ENCODE measurements around the gene OR4D2. TPM values are rescaled to one million over a fixed set of nuclear protein-coding genes. Genes with fewer than 3 reads are reported as not detected.

Gene OR4D2
- total RNA-seq, 1 donor from 2014 or later = not detected

DNA sequence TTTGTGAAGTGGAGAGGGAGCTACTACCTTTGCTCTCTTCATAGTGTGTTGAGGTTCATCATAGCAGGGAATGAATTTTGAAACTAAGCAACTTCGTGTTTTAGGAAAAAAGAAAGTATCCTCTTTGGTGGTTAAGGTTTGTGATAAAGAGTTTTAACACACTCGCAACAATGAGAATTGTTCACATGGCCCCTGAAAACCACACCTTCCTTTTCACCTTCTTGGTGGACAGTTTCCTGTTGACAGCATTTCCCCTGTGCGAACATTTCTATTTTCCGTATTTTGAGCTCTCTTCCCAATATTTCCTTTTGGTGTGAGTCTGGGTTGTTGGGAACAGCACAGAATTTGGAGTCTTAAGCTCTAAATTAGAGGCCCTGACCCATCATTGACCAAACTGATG, 3.8 kb downstream of the OR4D2 start:
- intact Hi-C loops (cut with DNase I) = no loop called here
- DNase-seq (ENCODE audit: low spot score) = no peak

DNA sequence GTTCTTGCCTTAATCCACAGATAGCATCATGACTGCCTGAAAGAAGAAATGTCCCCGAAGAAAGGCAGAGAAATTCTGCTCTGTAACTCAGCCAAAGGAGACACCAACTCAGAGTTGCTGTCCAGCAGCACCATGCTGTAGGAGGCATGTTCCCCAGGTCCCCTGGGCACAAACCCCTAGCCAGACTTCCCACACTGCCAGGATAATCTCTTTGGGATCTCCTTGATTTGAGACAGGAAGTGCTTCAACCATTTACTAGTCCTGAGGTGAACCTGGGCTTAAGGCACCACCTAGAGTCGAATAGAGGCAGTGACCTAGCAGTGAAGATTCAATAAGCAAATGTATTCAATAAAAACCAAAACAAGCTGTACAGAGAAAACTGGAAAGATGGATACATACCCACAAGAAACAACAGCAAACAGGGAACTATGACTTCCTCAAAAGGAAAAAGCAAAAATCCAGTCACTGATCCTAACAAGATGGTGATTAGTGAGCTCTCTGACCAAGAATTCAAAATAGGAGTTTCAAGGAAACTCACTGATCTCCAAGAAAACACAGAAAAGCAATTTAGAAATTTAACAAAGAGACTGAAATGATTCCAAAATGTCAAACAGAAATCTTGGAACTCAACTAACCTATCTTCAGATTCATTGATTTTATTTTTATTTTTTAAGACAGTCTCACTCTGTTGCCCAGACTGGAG, 5.7 kb downstream of the OR4D2 start:
- intact Hi-C loops (cut with DNase I) = no loop called here
- DNase-seq (ENCODE audit: low spot score) = no peak

DNA sequence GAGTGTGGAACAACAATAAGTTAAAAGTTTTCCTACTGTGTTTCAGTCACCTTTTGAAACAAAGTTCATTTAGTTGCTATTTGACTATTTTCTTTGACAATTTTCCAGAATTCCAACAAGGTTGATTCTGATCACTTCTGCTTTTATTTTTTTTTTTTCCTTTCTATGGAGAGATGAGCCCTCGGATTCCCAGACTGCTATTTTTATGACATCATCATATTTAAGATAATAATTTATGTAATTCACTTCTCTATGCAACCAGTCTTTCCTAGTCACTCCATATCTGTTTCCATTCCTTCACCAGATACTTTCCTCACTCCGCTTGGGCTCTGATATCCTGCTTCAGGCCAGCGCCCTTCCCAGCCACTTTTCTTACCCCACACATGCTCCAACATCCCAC, 8.1 kb downstream of the OR4D2 start:
- intact Hi-C loops (cut with DNase I) = no loop called here

DNA sequence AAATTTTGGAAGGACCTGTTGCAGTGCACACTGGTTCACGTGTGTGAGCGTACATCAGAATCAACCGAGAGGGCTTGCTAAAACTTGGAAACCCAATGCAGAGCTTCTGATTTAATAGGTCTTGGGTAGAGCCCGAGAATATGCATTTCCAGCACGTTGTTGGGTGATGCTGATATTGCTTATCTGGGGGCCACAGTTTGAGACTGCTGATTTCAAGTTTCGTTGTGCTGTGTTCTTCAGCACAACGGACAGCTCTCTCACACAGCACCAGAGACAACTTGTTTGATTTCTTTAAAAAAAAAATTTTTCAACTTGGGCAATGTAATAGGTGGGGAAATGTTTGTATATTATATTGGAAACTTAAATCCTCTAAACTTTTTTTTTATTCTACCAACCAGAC, 9.4 kb downstream of the OR4D2 start:
- intact Hi-C loops (cut with DNase I) = no loop called here
- DNase-seq (ENCODE audit: low spot score) = no peak

More for the DNA sequence above, 8.1 kb downstream of the OR4D2 start:
- no peak for DNase-seq (ENCODE audit: low spot score)

DNA sequence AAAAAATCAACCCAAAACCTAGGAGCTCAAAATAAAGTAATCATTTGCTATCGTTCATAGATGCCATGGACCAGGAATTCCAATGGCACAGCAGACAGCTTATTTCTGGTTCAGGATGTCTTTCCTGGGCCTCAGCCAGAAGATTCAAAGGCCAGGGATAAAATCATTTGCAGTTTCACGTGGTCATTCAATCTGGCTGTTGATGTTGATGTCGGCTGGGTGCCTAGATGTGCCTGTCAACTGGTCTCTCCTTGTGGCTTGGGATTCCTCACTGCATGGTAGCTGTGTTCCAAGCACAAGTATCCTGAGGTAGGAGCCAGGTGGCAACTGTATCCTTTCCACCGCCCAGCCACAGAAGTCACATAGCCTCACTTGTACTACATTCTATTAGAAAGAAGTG, 15.0 kb downstream of the OR4D2 start:
- DNase-seq (ENCODE audit: low spot score) = no peak
- intact Hi-C loops (cut with DNase I) = no loop called here

DNA sequence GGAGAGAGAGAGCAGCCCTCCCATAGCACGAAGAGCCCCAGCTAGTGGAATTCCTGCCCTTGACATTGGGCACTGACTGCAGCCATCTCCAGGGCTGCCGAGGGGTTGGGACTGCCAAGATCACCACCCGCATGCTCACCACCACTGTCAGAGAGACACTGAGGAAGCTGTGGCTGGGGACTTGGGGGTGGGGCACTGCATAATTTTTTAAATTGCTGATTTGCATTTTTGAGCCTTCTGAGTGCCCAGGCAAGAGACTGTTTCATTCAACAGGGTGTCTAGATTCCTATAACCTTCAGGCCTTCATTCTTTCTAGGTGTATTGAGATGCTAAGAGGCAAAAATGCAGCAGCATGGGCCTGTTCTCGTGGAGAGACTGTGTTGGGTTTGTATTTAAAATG, 16.7 kb downstream of the OR4D2 start:
- DNase-seq (ENCODE audit: low spot score) = no peak
- intact Hi-C loops (cut with DNase I) = no loop called here

DNA sequence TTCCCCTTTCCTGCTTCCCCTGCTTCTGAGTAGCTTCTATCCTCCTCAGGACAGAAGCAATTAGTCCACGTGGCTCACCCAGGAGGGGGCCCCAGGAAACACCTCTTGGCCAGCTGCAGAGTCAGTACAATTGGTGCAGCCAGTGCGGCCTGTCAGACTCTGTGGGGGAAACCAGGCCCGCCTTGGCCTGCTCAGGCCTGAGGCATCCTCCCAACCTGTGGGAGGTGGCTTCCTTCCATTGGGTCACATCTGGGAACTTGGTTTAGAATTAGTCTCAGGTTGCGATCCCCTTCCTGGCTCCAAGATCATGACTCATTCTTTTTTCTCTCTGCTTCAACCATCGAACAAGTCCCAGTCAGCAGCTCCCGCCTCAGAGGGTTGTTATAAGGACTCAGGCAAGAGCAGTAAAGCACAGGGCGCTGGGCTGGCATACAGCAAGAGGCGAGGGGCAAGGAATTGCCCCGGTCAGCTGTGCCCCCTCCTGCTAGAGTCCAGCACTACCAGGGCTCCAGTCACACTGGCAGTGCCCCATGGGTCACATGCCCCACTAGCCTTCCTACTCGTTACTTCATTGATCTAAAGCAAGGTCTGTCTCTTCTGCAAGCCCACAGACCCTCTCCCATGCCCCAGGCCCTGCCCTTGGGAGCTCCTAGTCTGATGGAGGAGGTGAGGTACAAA, 17.7 kb downstream of the OR4D2 start:
- DNase-seq (ENCODE audit: low spot score) = no peak
- intact Hi-C loops (cut with DNase I) = no loop called here

DNA sequence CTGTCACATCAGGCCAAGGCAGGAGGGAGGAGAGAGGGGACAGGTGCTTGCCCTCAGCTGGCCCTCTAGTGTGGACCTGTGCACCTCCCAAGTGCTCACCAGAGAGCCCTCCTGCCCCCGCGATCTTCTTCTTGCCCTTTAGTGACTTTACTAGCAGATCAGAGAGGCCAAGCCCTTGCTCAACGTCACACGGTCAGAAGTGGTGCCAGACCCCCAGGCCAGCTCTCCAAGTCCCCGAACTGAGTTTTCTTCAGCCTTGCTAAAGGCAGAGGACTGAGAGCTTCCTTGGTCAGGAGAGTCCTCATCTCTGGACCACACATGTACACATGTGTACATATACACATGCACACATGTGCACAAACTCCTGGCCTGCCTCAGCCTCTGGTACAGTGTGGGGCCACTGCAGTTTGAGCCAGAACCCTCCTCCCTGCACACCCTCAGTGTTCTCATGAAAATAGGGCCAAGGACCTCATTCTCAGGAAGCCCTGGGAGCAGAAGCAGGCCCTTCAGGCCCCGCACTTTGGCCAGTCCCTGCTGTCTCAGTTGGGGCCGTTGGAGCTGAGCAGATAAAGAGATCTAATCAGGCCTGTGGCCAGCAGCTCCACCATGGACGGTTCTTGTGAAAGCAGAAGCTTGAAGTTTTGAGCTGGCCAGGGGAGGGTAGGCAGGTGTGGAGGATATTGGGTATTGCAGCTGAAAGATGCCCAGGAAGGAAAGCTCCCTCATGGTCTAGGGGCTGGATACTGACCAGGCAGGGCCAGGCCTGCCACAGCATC, 18.4 kb downstream of the OR4D2 start:
- intact Hi-C loops (cut with DNase I) = no loop called here
- no peak for DNase-seq (ENCODE audit: low spot score)

DNA sequence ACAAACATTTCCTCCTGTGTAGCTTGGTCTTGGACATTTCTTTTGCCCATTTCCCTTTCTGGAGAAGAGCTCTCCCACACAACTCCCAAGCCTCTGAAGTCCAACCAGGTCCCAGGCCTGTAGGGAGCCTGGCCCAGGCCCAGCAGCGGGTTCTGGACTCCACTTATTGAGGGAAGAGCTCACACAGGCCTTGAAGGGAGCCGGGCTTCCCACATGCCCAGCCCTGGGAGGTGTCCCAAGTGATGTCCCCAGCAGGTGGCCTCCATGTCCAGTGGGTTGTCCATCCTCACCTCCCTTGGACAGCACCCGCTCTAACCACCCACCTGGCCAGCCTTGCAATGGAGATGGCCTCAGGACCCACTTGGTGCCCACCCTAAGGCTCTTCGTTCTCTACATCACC, 19.8 kb downstream of the OR4D2 start:
- DNase-seq (ENCODE audit: low spot score) = no peak
- intact Hi-C loops (cut with DNase I) = no loop called here

DNA sequence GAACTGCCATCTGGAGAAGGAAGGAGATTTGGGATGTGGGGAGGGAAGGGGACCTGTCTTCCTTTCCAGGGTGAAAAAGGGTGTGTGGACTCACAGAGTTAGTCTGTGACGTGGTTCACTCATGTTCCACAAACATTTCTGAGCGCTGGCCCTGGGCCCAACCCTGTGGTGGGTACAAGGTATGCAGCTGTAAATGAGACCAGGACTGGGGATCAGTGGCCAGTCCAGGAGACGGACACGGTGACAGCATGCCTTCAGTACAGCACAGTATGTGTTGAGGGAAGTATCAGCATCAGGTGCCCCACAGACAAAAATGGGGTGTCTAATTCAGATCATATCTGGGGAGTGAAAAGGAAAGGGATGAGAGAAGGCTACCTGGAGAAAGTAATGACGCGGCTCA, 20.3 kb downstream of the OR4D2 start:
- intact Hi-C loops (cut with DNase I) = no loop called here
- DNase-seq (ENCODE audit: low spot score) = no peak

DNA sequence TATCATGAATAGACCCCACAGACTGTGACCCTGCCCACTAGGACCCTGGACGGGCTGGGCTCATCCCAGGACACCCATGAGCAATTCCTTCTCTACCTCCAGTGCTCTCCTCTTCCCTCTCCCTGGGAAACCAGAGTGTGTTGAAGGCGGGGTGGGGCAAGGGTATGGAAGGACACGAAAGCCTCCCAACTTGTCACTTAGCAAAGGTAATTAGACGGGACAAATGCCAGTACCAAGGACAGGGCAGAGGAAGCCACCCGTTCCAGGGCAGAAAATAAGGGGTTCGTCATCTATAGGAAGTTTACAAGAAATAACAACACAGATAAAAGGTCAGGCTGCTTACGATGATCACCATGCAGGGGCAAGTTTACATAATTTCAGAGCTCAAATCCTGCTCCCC, 20.9 kb downstream of the OR4D2 start:
- DNase-seq (ENCODE audit: low spot score) = no peak
- intact Hi-C loops (cut with DNase I) = no loop called here

DNA sequence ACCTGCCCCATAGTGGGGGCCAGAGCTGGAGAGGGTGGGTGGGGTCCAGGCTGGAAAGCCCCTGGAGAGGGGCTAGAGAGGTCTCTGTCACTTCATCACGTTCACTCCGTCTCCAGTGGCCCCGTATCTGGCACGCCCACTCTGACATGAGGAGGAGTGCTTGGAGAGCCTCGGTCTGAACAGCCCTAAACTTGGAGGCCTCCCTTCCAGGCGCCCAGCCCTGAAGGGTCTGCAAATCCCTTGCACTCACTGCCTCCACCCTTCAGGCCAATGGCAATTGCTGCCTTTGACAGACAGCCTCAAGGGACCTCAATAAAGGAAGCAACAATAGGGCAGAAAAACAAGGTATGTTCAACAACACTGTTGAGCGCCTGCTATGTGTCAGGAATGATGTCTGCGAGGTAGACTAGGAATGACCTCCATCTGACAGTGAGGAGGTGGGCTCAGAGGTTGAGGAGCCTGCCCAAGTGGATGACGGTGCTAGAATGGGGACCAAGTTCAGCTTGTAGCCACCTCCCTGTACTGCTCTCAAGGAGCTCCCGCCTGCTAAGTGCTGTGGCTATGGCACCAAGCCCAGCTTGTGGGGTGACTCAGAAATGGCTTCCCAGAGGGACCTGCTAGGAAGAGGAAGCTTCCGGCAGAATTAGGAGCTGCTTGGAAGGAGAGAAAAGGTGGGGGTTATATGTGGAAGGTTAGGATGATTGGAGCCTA, 22.8 kb downstream of the OR4D2 start:
- no peak for DNase-seq (ENCODE audit: low spot score)
- intact Hi-C loops (cut with DNase I) = no loop called here

DNA sequence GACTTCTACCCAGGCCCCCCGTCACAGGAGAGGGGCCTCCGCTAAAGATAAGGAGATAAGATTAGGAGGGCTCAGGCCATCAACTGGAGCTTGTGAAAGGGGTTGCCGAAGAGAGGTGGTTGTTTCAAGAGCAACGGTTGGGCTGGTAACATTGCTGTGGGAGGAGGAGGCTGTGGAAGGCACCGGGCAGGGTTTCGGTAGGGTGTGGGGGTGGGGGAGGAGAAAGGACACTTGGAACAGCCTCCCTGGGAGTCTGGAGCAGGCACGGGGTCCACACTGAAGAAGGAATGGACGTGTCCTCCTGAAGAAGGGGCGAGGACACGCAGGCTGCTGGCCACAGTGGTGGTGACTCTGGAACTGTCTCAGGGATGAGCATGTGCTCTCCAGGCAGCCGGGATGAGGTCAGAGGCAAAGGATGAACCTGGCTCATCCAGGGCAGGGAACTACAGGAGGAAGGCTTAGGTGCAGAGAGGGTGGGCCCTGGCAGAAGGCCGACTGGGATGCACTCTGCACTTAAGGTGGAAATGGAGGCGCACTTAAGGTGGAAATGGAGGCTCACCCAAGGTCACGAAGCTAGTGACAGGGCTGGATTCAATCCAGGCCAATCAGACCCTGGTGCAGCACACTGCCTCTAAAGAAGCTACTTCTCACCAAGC, 24.6 kb downstream of the OR4D2 start:
- no peak for DNase-seq (ENCODE audit: low spot score)
- intact Hi-C loops (cut with DNase I) = no loop called here

DNA sequence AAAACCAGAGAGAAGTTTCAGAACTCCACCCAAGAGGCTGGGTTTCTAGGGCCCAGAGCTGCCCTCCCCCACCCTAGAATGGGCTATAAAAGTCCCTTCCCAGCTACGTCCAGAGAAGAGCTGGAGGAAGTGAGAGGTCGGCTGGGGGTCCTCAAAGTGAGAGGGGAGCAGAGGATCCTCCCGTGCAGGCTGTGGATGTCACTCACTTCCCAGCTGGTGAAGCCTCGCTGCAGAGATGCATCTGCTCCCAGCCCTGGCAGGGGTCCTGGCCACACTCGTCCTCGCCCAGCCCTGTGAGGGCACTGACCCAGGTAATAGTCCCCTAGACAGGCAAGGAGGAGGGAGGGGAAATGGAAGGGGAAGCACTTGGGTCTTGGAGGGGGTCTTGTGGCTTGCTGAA, 25.8 kb downstream of the OR4D2 start, which contains the start of gene EPX:
Gene EPX (plus strand): TSS at position 115 of the 400 bp plus-strand sequence. CDS start 121 bp downstream, at position 236.
- DNase-seq (ENCODE audit: low spot score) = no peak
- intact Hi-C loops (cut with DNase I) = no loop called here

DNA sequence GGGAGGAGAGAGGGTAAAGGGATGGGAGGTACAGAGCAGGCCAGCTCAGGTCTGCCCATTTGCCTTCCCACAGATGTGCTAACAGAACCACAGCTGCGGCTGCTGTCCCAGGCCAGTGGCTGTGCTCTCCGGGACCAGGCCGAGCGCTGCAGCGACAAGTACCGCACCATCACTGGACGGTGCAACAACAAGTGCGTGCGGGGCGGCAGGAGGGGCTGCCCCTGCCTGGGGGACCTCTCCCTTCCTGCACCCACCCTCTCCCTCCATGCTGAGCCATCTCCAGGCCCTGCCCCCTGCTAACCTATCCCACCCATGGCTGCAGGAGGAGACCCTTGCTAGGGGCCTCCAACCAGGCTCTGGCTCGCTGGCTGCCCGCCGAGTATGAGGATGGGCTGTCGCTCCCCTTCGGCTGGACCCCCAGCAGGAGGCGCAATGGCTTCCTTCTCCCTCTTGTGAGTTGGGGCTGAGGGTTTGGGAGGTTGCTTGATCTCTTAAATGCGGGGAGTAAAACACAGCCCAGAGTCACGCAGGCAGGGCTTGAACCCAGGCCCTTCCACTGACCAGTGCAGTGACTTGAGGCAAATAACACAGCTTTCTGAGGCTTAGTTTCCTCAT, 27.0 kb downstream of the OR4D2 start:
- no peak for DNase-seq (ENCODE audit: low spot score)
- intact Hi-C loops (cut with DNase I) = no loop called here

DNA sequence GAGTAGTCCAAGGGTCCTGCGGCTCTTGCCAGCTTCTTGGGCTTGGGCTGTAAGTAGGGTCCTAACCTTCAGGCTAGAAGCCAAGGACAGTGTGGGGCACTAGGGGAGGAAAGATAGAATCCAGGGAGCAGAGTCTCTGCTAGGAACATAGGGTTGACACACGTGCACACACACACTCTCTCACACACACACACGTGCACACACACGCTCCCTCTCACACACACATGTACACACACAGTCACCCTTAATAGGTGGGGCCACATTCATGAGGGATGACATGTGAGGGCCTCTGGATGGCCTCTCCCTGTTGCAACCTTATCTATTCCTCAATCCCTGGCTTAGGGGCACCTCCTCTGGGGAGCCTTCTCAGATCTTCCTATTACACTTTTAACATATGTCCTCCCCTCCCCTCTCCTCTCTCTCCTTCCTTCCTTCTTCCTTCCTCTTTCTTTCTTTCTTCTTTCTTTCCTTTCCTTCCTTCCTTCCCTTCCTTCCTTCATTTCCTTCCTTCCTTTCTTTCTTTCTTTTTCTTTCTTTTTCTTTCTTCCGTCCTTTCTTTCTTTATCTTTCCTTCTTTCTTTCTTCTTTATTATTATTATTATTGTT, 28.8 kb downstream of the OR4D2 start:
- no peak for DNase-seq (ENCODE audit: low spot score)
- intact Hi-C loops (cut with DNase I) = no loop called here

DNA sequence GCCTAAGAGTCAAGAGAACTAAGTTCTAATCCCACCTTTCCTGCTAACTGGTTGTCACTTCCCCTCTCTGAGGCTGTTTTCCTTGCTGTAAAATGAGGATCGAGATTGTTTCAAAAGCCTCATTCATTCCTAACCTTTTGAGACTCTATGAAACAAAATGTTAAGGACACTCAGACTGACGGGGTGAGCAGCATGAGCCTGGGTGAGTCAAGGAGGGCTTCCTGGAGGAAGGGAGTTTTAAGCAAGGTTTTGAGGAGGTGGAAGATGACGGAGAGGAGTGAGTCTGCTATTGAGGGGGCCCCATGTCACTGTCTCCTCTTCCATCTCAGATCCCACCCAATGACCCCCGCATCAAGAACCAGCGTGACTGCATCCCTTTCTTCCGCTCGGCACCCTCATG, 29.8 kb downstream of the OR4D2 start:
- intact Hi-C loops (cut with DNase I) = no loop called here

DNA sequence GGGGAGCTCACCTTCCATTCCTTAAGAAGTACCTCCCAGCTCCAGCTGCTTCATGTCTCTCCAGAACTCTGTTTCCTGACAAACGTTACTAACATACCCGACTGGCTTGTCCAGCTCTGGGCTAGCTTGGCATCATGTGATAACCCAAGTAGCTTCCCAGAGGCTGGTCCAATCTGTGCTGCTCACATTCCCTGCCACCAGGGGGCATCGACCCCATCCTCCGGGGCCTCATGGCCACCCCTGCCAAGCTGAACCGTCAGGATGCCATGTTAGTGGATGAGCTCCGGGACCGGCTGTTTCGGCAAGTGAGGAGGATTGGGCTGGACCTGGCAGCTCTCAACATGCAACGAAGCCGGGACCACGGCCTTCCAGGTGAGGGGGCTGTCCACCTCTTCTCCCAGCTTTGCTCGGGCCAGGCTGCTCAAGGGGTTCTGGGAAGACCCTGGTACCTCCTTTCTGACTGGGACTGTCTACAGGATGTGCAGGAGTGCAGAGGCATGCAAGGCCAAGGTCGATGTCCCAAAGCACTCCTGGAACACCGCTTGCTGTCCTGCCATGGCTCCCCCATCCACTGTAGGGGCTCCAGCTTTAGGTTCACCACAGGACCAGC, 33.3 kb downstream of the OR4D2 start:
- intact Hi-C loops (cut with DNase I) = no loop called here
- no peak for DNase-seq (ENCODE audit: low spot score)

More for the DNA sequence above, 29.8 kb downstream of the OR4D2 start:
- DNase-seq (ENCODE audit: low spot score) = no peak

Measured in cardiac septum (tissue), 1 donor.